ENCODE measurements around the gene CXCL12.

Gene CXCL12

DNA sequence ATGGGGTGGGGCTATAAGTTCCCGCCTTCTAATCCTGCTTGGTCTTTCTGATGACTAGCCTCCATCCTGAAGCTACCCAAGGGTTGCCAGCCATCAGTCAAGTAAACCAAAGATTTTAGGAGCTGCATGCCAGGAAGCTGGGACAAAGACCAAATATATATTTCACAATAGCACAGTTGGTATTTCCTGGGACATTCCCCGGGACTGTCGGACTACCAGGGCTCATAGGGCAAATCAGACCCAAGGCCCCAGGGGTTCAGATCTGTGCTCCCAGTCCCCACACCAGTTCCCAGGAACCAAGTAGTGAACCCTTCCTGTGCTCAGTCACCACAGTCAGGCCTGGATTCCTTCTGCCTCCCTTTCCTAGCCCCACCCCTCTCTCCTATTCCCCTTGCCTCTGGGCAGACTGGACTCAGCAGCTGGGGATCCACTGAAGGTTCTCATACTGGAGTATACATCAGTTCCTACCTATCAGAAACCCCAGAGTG, 5.7 kb upstream of the CXCL12 start:
- TF ChIP-seq HDGF (IDR thresholded peaks at IDR 0.05; ENCODE audit: borderline replicate concordance) (no peak), ZNF384 (IDR thresholded peaks at IDR 0.05) (no peak), CTBP1 (IDR thresholded peaks at IDR 0.05; ENCODE audit: borderline replicate concordance) (no peak), SUZ12 (IDR thresholded peaks at IDR 0.05) (no peak), SP1 (IDR thresholded peaks at IDR 0.05) (no peak), FOXM1 (IDR thresholded peaks at IDR 0.05; ENCODE audit: borderline replicate concordance) (no peak), NFRKB (IDR thresholded peaks at IDR 0.05) (no peak), ARNT (IDR thresholded peaks at IDR 0.05) (no peak), FOXA1 (IDR thresholded peaks at IDR 0.05) (no peak), TARDBP (IDR thresholded peaks at IDR 0.05) (no peak), ELF4 (IDR thresholded peaks at IDR 0.05) (no peak), FOXK2 (IDR thresholded peaks at IDR 0.05) (no peak), LEF1 (IDR thresholded peaks at IDR 0.05; ENCODE audit: borderline replicate concordance) (no peak), BHLHE40 (IDR thresholded peaks at IDR 0.05; ENCODE audit: borderline replicate concordance) (no peak), L3MBTL2 (conservative IDR thresholded peaks at IDR 0.05) (no peak)
- TF ChIP-seq, protein P1, sequence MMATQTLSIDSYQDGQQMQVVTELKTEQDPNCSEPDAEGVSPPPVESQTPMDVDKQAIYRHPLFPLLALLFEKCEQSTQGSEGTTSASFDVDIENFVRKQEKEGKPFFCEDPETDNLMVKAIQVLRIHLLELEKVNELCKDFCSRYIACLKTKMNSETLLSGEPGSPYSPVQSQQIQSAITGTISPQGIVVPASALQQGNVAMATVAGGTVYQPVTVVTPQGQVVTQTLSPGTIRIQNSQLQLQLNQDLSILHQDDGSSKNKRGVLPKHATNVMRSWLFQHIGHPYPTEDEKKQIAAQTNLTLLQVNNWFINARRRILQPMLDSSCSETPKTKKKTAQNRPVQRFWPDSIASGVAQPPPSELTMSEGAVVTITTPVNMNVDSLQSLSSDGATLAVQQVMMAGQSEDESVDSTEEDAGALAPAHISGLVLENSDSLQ (IDR thresholded peaks at IDR 0.05): no peak
- DNase-seq (ENCODE audit: extremely low spot score): no peak
- ChIA-PET CTCF (interaction anchor here (0.5 kb wide), 1 partner anchor 52 kb away, joined by 3 read pairs; no protein-coding TSS in a partner anchor), POLR2A (no interaction called here)

DNA sequence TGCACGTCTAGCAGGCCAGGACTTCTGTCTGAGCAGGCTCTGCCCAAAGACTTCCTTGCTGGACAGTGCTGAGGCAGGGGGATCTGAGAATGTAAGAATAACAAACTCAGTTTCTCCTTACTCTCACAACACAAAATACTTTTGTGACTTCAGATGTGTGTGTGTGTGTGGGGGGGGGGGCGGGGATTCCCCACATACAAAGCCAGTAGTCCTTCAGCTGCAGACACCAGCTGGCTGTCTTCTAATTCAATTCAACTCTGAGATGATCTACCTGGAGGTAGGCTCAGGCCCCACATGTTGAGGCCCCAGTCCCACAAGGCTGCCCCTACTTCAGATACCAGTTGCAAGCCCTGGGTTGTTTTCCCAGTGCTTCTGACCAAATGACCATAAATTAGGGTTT, 4.7 kb upstream of the CXCL12 start:
- no peak for DNase-seq (ENCODE audit: extremely low spot score)
- ChIA-PET POLR2A (no interaction called here), CTCF (no interaction called here)
- TF ChIP-seq NFRKB (IDR thresholded peaks at IDR 0.05) (no peak), CTBP1 (IDR thresholded peaks at IDR 0.05; ENCODE audit: borderline replicate concordance) (no peak), ZNF384 (IDR thresholded peaks at IDR 0.05) (no peak), LEF1 (IDR thresholded peaks at IDR 0.05; ENCODE audit: borderline replicate concordance) (no peak), FOXA1 (IDR thresholded peaks at IDR 0.05) (no peak), ELF4 (IDR thresholded peaks at IDR 0.05) (no peak), FOXK2 (IDR thresholded peaks at IDR 0.05) (no peak), SP1 (IDR thresholded peaks at IDR 0.05) (no peak), SUZ12 (IDR thresholded peaks at IDR 0.05) (no peak), TARDBP (IDR thresholded peaks at IDR 0.05) (no peak), ARNT (IDR thresholded peaks at IDR 0.05) (no peak), FOXM1 (IDR thresholded peaks at IDR 0.05; ENCODE audit: borderline replicate concordance) (no peak), L3MBTL2 (conservative IDR thresholded peaks at IDR 0.05) (no peak), BHLHE40 (IDR thresholded peaks at IDR 0.05; ENCODE audit: borderline replicate concordance) (no peak), HDGF (IDR thresholded peaks at IDR 0.05; ENCODE audit: borderline replicate concordance) (no peak)
- TF ChIP-seq, protein P1 (IDR thresholded peaks at IDR 0.05): no peak

DNA sequence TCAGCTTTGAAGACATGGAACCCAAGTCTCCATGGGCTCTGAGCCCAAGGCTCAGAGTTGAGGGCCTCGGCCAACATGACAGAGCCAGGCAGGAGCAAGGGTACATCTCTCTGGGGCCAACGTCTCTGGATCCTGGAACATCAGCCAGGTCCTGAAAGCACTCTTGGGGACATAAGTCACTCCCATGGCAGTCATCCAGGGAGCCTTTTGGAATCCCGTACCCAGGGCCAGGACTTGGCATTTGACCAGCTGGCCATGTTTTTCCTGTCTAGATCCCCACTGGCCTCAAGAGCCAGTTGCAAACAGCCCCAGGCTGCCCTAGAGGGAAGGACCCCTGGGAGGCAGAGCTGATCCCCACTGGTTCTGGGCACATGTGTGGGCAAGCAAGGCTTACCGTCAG, 4.3 kb upstream of the CXCL12 start:
- TF ChIP-seq FOXM1 (IDR thresholded peaks at IDR 0.05; ENCODE audit: borderline replicate concordance) (no peak), FOXA1 (IDR thresholded peaks at IDR 0.05) (no peak), L3MBTL2 (conservative IDR thresholded peaks at IDR 0.05) (no peak), LEF1 (IDR thresholded peaks at IDR 0.05; ENCODE audit: borderline replicate concordance) (no peak), ZNF384 (IDR thresholded peaks at IDR 0.05) (no peak), TARDBP (IDR thresholded peaks at IDR 0.05) (no peak), FOXK2 (IDR thresholded peaks at IDR 0.05) (no peak), CTBP1 (IDR thresholded peaks at IDR 0.05; ENCODE audit: borderline replicate concordance) (no peak), BHLHE40 (IDR thresholded peaks at IDR 0.05; ENCODE audit: borderline replicate concordance) (no peak), ARNT (IDR thresholded peaks at IDR 0.05) (no peak), SP1 (IDR thresholded peaks at IDR 0.05) (no peak), HDGF (IDR thresholded peaks at IDR 0.05; ENCODE audit: borderline replicate concordance) (no peak), NFRKB (IDR thresholded peaks at IDR 0.05) (no peak), ELF4 (IDR thresholded peaks at IDR 0.05) (no peak)
- TF ChIP-seq, protein P1 (IDR thresholded peaks at IDR 0.05): no peak
- ChIA-PET CTCF (no interaction called here), POLR2A (no interaction called here)
- DNase-seq (ENCODE audit: extremely low spot score): no peak

DNA sequence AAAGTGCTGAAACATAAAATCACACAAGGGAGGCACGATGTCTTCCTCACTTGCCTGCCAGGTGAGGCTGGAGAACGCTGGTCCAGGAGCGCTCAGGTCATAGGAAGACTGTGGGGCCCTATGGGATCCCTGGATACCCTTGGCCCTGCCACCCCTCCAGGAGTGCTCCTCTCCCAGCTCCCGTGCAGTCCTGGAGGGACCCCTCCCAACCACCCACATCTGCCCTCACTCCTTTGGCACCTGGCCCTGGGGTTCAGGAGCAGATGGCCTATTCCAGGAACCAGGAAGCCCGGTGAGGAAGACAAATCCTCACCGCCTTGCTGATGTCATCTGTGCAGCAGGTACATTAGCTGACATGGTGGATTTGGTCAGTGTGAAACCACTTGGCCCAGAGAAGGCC, 3.7 kb upstream of the CXCL12 start:
- POLR2A ChIA-PET: no interaction called here
- TF ChIP-seq ZNF384 (IDR thresholded peaks at IDR 0.05) (no peak), ELF4 (IDR thresholded peaks at IDR 0.05) (no peak), FOXM1 (IDR thresholded peaks at IDR 0.05; ENCODE audit: borderline replicate concordance) (no peak), L3MBTL2 (conservative IDR thresholded peaks at IDR 0.05) (no peak), FOXA1 (IDR thresholded peaks at IDR 0.05) (no peak), SP1 (IDR thresholded peaks at IDR 0.05) (no peak), HDGF (IDR thresholded peaks at IDR 0.05; ENCODE audit: borderline replicate concordance) (no peak), TARDBP (IDR thresholded peaks at IDR 0.05) (no peak), CTBP1 (IDR thresholded peaks at IDR 0.05; ENCODE audit: borderline replicate concordance) (no peak), LEF1 (IDR thresholded peaks at IDR 0.05; ENCODE audit: borderline replicate concordance) (no peak), BHLHE40 (IDR thresholded peaks at IDR 0.05; ENCODE audit: borderline replicate concordance) (no peak), ARNT (IDR thresholded peaks at IDR 0.05) (no peak), FOXK2 (IDR thresholded peaks at IDR 0.05) (no peak), SUZ12 (IDR thresholded peaks at IDR 0.05) (no peak), NFRKB (IDR thresholded peaks at IDR 0.05) (no peak)
- TF ChIP-seq, protein P1 (IDR thresholded peaks at IDR 0.05): no peak
- CTCF ChIA-PET: no interaction called here
- DNase-seq (ENCODE audit: extremely low spot score): no peak

DNA sequence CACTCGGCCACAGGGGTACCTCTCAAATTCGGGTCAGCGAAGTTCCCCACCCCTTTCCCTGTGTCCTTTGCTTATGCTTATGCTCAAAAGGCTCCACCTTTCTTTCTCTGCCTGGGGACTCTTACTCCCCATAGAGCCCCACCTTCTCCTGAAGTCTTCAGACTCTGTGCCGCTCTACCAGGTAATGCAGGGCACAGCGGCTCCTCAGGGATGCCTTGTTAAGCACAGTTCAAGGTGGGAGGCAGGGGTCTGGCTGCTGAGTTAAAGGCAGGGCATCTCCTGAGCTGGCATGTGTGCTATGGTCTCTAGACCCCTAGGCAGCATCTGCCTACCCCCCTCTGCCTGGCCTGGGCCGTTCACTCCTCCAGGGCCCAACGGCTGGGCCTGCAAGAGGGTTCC, 3.0 kb upstream of the CXCL12 start:
- no peak for TF ChIP-seq CTBP1 (IDR thresholded peaks at IDR 0.05; ENCODE audit: borderline replicate concordance)
- TF ChIP-seq, protein P1 (IDR thresholded peaks at IDR 0.05): no peak
- TF ChIP-seq NFRKB (IDR thresholded peaks at IDR 0.05): no peak
- no peak for TF ChIP-seq BHLHE40 (IDR thresholded peaks at IDR 0.05; ENCODE audit: borderline replicate concordance)
- no peak for TF ChIP-seq TARDBP (IDR thresholded peaks at IDR 0.05)
- no peak for TF ChIP-seq HDGF (IDR thresholded peaks at IDR 0.05; ENCODE audit: borderline replicate concordance)
- no peak for DNase-seq (ENCODE audit: extremely low spot score)
- CTCF ChIA-PET: interaction anchor here (0.7 to 1.5 kb wide), 2 partner anchors 10 to 184 kb away, joined by 3 to 5 read pairs; no protein-coding TSS in a partner anchor
- POLR2A ChIA-PET: no interaction called here

Measured in HEK293T (cell line).